ENCODE measurements around the gene ARL15.

Gene ARL15

DNA sequence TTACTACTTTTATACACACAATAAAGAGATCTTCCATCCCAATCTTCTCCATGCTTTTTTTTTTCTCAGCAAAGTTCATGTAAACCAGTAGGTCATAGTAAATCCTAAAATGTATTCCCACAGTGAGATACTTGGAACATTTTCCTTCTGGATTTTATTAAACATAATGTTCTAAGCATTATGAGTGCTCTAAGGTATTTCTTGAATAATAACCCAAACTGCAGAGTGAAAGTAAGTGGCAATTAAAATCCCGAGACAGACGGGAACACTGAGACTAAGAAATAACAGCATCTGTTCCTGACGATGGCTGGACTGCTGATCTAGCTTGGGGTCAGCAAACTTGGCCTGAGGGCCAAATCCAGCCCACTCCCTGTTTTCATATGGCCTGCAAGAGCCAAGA is 359.8 kb downstream of the ARL15 start:
- no peak overlapping the region for H3K4me3 ChIP-seq (replicated peaks; ENCODE audit: insufficient read depth, low read length)
- DNase-seq (ENCODE audit: low read depth in 1 of 2, low spot score in 1 of 2) = no peak
- H3K27me3 ChIP-seq (ENCODE audit: insufficient read depth, poor library complexity, severe bottlenecking) = no peaks in the 10 kb centered on the region
- H3K27ac ChIP-seq (replicated peaks) = no peak overlapping the region
- TF ChIP-seq, protein P1, sequence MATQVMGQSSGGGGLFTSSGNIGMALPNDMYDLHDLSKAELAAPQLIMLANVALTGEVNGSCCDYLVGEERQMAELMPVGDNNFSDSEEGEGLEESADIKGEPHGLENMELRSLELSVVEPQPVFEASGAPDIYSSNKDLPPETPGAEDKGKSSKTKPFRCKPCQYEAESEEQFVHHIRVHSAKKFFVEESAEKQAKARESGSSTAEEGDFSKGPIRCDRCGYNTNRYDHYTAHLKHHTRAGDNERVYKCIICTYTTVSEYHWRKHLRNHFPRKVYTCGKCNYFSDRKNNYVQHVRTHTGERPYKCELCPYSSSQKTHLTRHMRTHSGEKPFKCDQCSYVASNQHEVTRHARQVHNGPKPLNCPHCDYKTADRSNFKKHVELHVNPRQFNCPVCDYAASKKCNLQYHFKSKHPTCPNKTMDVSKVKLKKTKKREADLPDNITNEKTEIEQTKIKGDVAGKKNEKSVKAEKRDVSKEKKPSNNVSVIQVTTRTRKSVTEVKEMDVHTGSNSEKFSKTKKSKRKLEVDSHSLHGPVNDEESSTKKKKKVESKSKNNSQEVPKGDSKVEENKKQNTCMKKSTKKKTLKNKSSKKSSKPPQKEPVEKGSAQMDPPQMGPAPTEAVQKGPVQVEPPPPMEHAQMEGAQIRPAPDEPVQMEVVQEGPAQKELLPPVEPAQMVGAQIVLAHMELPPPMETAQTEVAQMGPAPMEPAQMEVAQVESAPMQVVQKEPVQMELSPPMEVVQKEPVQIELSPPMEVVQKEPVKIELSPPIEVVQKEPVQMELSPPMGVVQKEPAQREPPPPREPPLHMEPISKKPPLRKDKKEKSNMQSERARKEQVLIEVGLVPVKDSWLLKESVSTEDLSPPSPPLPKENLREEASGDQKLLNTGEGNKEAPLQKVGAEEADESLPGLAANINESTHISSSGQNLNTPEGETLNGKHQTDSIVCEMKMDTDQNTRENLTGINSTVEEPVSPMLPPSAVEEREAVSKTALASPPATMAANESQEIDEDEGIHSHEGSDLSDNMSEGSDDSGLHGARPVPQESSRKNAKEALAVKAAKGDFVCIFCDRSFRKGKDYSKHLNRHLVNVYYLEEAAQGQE (IDR thresholded peaks at IDR 0.05; ENCODE audit: insufficient replicate concordance, low read depth) = no peak
- no peak for TF ChIP-seq CTCF (IDR thresholded peaks at IDR 0.05; ENCODE audit: insufficient read depth, low read length)

GRCh38 chr5:53948598-53948997 is 361.8 kb downstream of the ARL15 start:
- no peak overlapping the region for H3K4me3 ChIP-seq (replicated peaks; ENCODE audit: insufficient read depth, low read length)
- no peak for DNase-seq (ENCODE audit: low read depth in 1 of 2, low spot score in 1 of 2)
- TF ChIP-seq, protein P1 (IDR thresholded peaks at IDR 0.05; ENCODE audit: insufficient replicate concordance, low read depth) = no peak
- no peak for TF ChIP-seq GABPA (IDR thresholded peaks at IDR 0.05; ENCODE audit: low read depth)
- TF ChIP-seq SPI1 (IDR thresholded peaks at IDR 0.05; ENCODE audit: borderline replicate concordance, low read depth) = no peak
- TF ChIP-seq POLR2AphosphoS5 (IDR thresholded peaks at IDR 0.05; ENCODE audit: low read depth) = no peak
- no peak for TF ChIP-seq CTCF (IDR thresholded peaks at IDR 0.05; ENCODE audit: insufficient read depth, low read length)
- no peak overlapping the region for H3K27ac ChIP-seq (replicated peaks)
- no peaks in the 10 kb centered on the region for H3K27me3 ChIP-seq (ENCODE audit: insufficient read depth, poor library complexity, severe bottlenecking)

- DNase-seq (ENCODE audit: low read depth in 1 of 2, low spot score in 1 of 2) = no peak
- no peak for TF ChIP-seq GABPA (IDR thresholded peaks at IDR 0.05; ENCODE audit: low read depth)
- TF ChIP-seq, protein P1 (IDR thresholded peaks at IDR 0.05; ENCODE audit: insufficient replicate concordance, low read depth) = no peak
- TF ChIP-seq SPI1 (IDR thresholded peaks at IDR 0.05; ENCODE audit: borderline replicate concordance, low read depth) = no peak
- no peak for TF ChIP-seq POLR2AphosphoS5 (IDR thresholded peaks at IDR 0.05; ENCODE audit: low read depth)
- no peak for TF ChIP-seq CTCF (IDR thresholded peaks at IDR 0.05; ENCODE audit: insufficient read depth, low read length)
Observed at GRCh38 chr5:53946405-53947100, 363.8 kb downstream of the ARL15 start.

More at GRCh38 chr5:53946405-53947100, 363.8 kb downstream of the ARL15 start:
- Histone ChIP-seq H3K4me3 (replicated peaks; ENCODE audit: insufficient read depth, low read length) (no peak overlapping the region), H3K27ac (replicated peaks) (no peak overlapping the region), H3K27me3 (ENCODE audit: insufficient read depth, poor library complexity, severe bottlenecking) (no peaks in the 10 kb centered on the region)
